ENCODE data around the gene STAM. TPM values are rescaled to one million over a fixed set of nuclear protein-coding genes. Genes with fewer than 3 reads are reported as not detected.

Gene STAM
- polyA plus RNA-seq, 1 of the 3 experiments (the other 2 are of a cell fraction) = 19.1 TPM

DNA sequence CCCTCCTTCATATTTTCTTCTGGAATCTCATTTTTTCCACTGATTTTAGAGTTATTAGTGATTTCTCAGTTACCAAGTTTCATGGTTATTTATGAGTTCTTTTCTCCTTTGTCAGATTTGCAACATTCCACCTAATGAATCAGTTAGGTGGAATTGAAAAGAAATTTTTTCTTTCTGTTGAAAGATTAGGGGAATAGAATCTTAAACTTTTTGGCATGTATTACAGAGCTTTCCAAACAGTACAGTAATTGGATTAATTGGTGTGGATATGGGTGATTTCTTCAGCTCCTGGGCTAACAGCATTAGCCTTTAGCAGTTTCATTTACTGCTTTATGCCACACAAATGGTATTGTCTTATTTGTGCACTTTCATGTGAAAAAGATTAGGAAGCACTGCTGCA, 17.0 kb downstream of the STAM start:
- Histone ChIP-seq H3F3A (replicated peaks; ENCODE audit: insufficient read depth) (peaks cover 13% of the 10 kb centered on the region), H3K9me2 (no peaks in the 10 kb centered on the region), H2AFZ (ENCODE audit: low read depth) (no peak overlapping the region), H4K20me1 (ENCODE audit: insufficient read depth) (no peaks in the 10 kb centered on the region), H3K27me3 (ENCODE audit: insufficient read depth) (no peaks in the 10 kb centered on the region), H3K4me1 (ENCODE audit: control insufficient read depth in 1 of 2, insufficient read depth in 2 of 2, low read depth in 1 of 2, low read length in 1 of 2) (peaks cover 0 to 10% of the 10 kb centered on the region in 2 experiments; a peak in 2 of 4 replicates), H3K9me3 (peaks cover 8% of the 10 kb centered on the region), H3K27ac (ENCODE audit: low read depth in 2 of 2, low read length in 1 of 2) (peak overlapping the region; percentile 9 to 23; a peak in 1 of 4 replicates), H3K79me2 (ENCODE audit: insufficient read depth) (peaks cover 87% of the 10 kb centered on the region), H3K36me3 (replicated peaks in 1 of 2; ENCODE audit: control insufficient read depth in 1 of 2, insufficient read depth in 2 of 2, low read length in 1 of 2) (peaks cover 8 to 11% of the 10 kb centered on the region in 2 experiments), H3K4me2 (no peak overlapping the region), H3K9ac (no peak overlapping the region), H3K4me3 (ENCODE audit: low read depth in 2 of 2, low read length in 1 of 2) (no peak overlapping the region)
- ChIA-PET CTCF (interaction anchor here (2.8 kb wide), 1 partner anchor 11 kb away, joined by 9 read pairs; no protein-coding TSS in a partner anchor), POLR2A (no interaction called here)
- no peak for DNase-seq
- TF ChIP-seq CHD2 (IDR thresholded peaks at IDR 0.05; ENCODE audit: low read length, partially characterized antibody) (no peak), GATA2 (CRISPR knock-in tag; IDR thresholded peaks at IDR 0.05) (no peak), MXI1 (IDR thresholded peaks at IDR 0.05; ENCODE audit: low read depth, low read length) (no peak), SIN3A (IDR thresholded peaks at IDR 0.05; ENCODE audit: borderline replicate concordance, low read depth, low read length) (no peak), USF1 (IDR thresholded peaks at IDR 0.05; ENCODE audit: borderline replicate concordance, low read depth) (no peak), FOSL2 (IDR thresholded peaks at IDR 0.05; ENCODE audit: borderline replicate concordance, low read depth) (0 out of 2 replicates have a peak, but pooled peaks have one; percentile 4), CTCF (IDR thresholded peaks at IDR 0.05) (no peak)

GRCh38 chr10:17661510-17661909, 17.6 kb downstream of the STAM start:
- Histone ChIP-seq H2AFZ (ENCODE audit: low read depth) (no peak overlapping the region), H3K4me1 (ENCODE audit: control insufficient read depth in 1 of 2, insufficient read depth in 2 of 2, low read depth in 1 of 2, low read length in 1 of 2) (peaks cover 0 to 10% of the 10 kb centered on the region in 2 experiments; a peak in 2 of 4 replicates), H3K9me2 (no peaks in the 10 kb centered on the region), H3K4me3 (ENCODE audit: low read depth in 2 of 2, low read length in 1 of 2) (no peak overlapping the region), H3K9me3 (peaks cover 8% of the 10 kb centered on the region), H3F3A (replicated peaks; ENCODE audit: insufficient read depth) (peaks cover 9% of the 10 kb centered on the region), H4K20me1 (ENCODE audit: insufficient read depth) (no peaks in the 10 kb centered on the region), H3K9ac (no peak overlapping the region), H3K27ac (ENCODE audit: low read depth in 2 of 2, low read length in 1 of 2) (peak overlapping the region; percentile 9 to 23; a peak in 1 of 4 replicates), H3K27me3 (ENCODE audit: insufficient read depth) (no peaks in the 10 kb centered on the region), H3K36me3 (replicated peaks in 1 of 2; ENCODE audit: control insufficient read depth in 1 of 2, insufficient read depth in 2 of 2, low read length in 1 of 2) (peaks cover 8 to 11% of the 10 kb centered on the region in 2 experiments), H3K4me2 (no peak overlapping the region), H3K79me2 (ENCODE audit: insufficient read depth) (peaks cover 87% of the 10 kb centered on the region)
- POLR2A ChIA-PET = no interaction called here
- TF ChIP-seq EZH2phosphoT487 (IDR thresholded peaks at IDR 0.05; ENCODE audit: borderline replicate concordance, low read depth) (no peak), RAD21 (IDR thresholded peaks at IDR 0.05; ENCODE audit: low read length) (no peak), FOXJ3 (CRISPR knock-in tag; IDR thresholded peaks at IDR 0.05) (no peak), RCOR1 (IDR thresholded peaks at IDR 0.05; ENCODE audit: low read length) (no peak), GATA2 (CRISPR knock-in tag; IDR thresholded peaks at IDR 0.05) (no peak), POLR2AphosphoS5 (IDR thresholded peaks at IDR 0.05; ENCODE audit: low read depth, low read length) (no peak), ELF1 (IDR thresholded peaks at IDR 0.05) (no peak), FOSL2 (IDR thresholded peaks at IDR 0.05; ENCODE audit: borderline replicate concordance, low read depth) (no peak), SIN3A (IDR thresholded peaks at IDR 0.05; ENCODE audit: borderline replicate concordance, low read depth, low read length) (no peak), MXI1 (IDR thresholded peaks at IDR 0.05; ENCODE audit: low read depth, low read length) (no peak), MEF2A (IDR thresholded peaks at IDR 0.05; ENCODE audit: borderline replicate concordance, low read depth) (no peak), SMC3 (IDR thresholded peaks at IDR 0.05; ENCODE audit: low read depth, low read length) (no peak), TCF12 (IDR thresholded peaks at IDR 0.05) (no peak), CTCF (IDR thresholded peaks at IDR 0.05) (no peak), CHD2 (IDR thresholded peaks at IDR 0.05; ENCODE audit: low read length, partially characterized antibody) (no peak), FOXM1 (IDR thresholded peaks at IDR 0.05; ENCODE audit: low read depth) (no peak), JUND (IDR thresholded peaks at IDR 0.05) (no peak)
- TF ChIP-seq, protein P1, sequence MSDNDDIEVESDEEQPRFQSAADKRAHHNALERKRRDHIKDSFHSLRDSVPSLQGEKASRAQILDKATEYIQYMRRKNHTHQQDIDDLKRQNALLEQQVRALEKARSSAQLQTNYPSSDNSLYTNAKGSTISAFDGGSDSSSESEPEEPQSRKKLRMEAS (IDR thresholded peaks at IDR 0.05; ENCODE audit: low read depth) = no peak
- TF ChIP-seq, protein P2, sequence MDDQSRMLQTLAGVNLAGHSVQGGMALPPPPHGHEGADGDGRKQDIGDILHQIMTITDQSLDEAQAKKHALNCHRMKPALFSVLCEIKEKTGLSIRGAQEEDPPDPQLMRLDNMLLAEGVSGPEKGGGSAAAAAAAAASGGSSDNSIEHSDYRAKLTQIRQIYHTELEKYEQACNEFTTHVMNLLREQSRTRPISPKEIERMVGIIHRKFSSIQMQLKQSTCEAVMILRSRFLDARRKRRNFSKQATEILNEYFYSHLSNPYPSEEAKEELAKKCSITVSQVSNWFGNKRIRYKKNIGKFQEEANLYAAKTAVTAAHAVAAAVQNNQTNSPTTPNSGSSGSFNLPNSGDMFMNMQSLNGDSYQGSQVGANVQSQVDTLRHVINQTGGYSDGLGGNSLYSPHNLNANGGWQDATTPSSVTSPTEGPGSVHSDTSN (IDR thresholded peaks at IDR 0.05) = no peak
- TF ChIP-seq, protein P3, sequence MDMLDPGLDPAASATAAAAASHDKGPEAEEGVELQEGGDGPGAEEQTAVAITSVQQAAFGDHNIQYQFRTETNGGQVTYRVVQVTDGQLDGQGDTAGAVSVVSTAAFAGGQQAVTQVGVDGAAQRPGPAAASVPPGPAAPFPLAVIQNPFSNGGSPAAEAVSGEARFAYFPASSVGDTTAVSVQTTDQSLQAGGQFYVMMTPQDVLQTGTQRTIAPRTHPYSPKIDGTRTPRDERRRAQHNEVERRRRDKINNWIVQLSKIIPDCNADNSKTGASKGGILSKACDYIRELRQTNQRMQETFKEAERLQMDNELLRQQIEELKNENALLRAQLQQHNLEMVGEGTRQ (IDR thresholded peaks at IDR 0.05; ENCODE audit: borderline replicate concordance, low read depth, low read length) = no peak
- no peak for DNase-seq
- 94% methylated on average over 3 of the region's 3 CpGs for WGBS (ENCODE audit: low lambda C conversion rate)
- CTCF ChIA-PET = interaction anchor here (0.9 to 2.8 kb wide), 2 partner anchors 10 to 12 kb away, joined by 3 to 9 read pairs; no protein-coding TSS in a partner anchor

Measured in SK-N-SH (cell line).